Endodermal cell (in vitro differentiated cells): Measurements from ENCODE around the gene TEX261. TPM values are rescaled to one million over a fixed set of nuclear protein-coding genes. Genes with fewer than 3 reads are reported as not detected.

Experiments
- DNase-seq: peaks from one replicate; pipeline ENCODE4 v3.0.0-alpha.2; 2017
- H3K27ac ChIP-seq: 2 replicates; pipeline ENCODE4 v1.5.1; 2013; ENCODE audit warnings: mild to moderate bottlenecking, low read depth, low read length, moderate library complexity
- H3K27me3 ChIP-seq: 2 replicates; pipeline ENCODE4 v1.6.1; 2013; ENCODE audit warnings: mild to moderate bottlenecking, low read length, moderate library complexity; ENCODE audit not compliant: insufficient read depth, control insufficient read depth, poor library complexity, severe bottlenecking
- H3K36me3 ChIP-seq: 2 replicates; pipeline ENCODE4 v1.7.0; 2013; ENCODE audit warnings: mild to moderate bottlenecking, low read length, moderate library complexity; ENCODE audit not compliant: control insufficient read depth, insufficient read depth
- H3K4me1 ChIP-seq: one replicate; pipeline ENCODE4 v1.7.0; 2013; ENCODE audit warnings: low read length; ENCODE audit not compliant: control insufficient read depth, insufficient read depth
- H3K4me3 ChIP-seq: 2 replicates; pipeline ENCODE4 v1.5.1; 2013; ENCODE audit warnings: mild to moderate bottlenecking, low read length, moderate library complexity
- H3K9ac ChIP-seq: 2 replicates; pipeline ENCODE4 v1.6.1; 2013; ENCODE audit warnings: mild to moderate bottlenecking, low read length, moderate library complexity; ENCODE audit not compliant: poor library complexity, severe bottlenecking; ENCODE audit errors: extremely low read depth
- H3K9me3 ChIP-seq: 2 replicates; pipeline ENCODE4 v1.6.1; 2013; ENCODE audit warnings: mild to moderate bottlenecking, low read length, moderate library complexity; ENCODE audit not compliant: control insufficient read depth
- H3K27ac Mint-ChIP-seq: 2 replicates; pipeline ENCODE4 v1.8.0; 2020; ENCODE audit warnings: mixed read lengths
- H3K27me3 Mint-ChIP-seq: 2 replicates; pipeline ENCODE4 v1.8.0; 2021; ENCODE audit warnings: mild to moderate bottlenecking, mixed read lengths; ENCODE audit not compliant: insufficient read depth
- H3K36me3 Mint-ChIP-seq: 2 replicates; pipeline ENCODE4 v1.8.0; 2020; ENCODE audit warnings: low read depth, mixed read lengths
- H3K4me1 Mint-ChIP-seq: 2 replicates; pipeline ENCODE4 v1.8.0; 2020; ENCODE audit warnings: mixed read lengths
- H3K4me3 Mint-ChIP-seq: 2 replicates; pipeline ENCODE4 v1.8.0; 2020; ENCODE audit warnings: mild to moderate bottlenecking, moderate library complexity, mixed read lengths
- H3K9me3 Mint-ChIP-seq: 2 replicates; pipeline ENCODE4 v1.8.0; 2020; ENCODE audit warnings: mild to moderate bottlenecking, mixed read lengths
- CTCF ChIP-seq: fragments of 200-600 bp; sonication (generic); conservative IDR thresholded peaks from 2 replicates; pipeline ENCODE4 v1.5.0; 2021; ENCODE audit warnings: antibody characterized with exemption, mild to moderate bottlenecking
- WGBS, 2 experiments: methylation state at CpG; one replicate each; pipeline versions ENCODE4 v1.1.5 to v1.1.7; 2013; ENCODE audit warnings: missing lambda C conversion rate in 2 of 2, mixed read lengths in 1 of 2; ENCODE audit not compliant: insufficient coverage in 1 of 2, insufficient read length in 1 of 2; 5-methylcytosine and 5-hydroxymethylcytosine counted together
- total RNA-seq, 2 donors: library from RNA; stranded (reverse); fragmentation: NEBNext Ultra II Directional in 1 of 2; extraction: Animal tissue kit (Norgen Biotek cat#: 25700) in 1 of 2; gene quantifications; 2 replicates in 1 of 2; 3 replicates in 1 of 2; pipeline ENCODE4 v1.2.1, GENCODE V29; 2021

TEX261 gene
- total RNA-seq, 2 donors from 2014 or later, result 13.3 to 19.9 TPM

- H3K4me1 ChIP-seq, result no peaks in the 10 kb centered on the region
- Mint-ChIP-seq H3K4me1 (no peaks in the 10 kb centered on the region), H3K27ac (no peak overlapping the region), H3K27me3 (peaks cover 65% of the 10 kb centered on the region), H3K4me3 (no peak overlapping the region), H3K9me3 (no peaks in the 10 kb centered on the region), H3K36me3 (no peaks in the 10 kb centered on the region)
- 91 to 95% methylated on average over 7 to 9 of the region's 9 CpGs for WGBS, 2 experiments
- no peak for TF ChIP-seq CTCF
- peaks cover 51% of the 10 kb centered on the region for H3K27me3 ChIP-seq
- H3K4me3 ChIP-seq, result no peak overlapping the region
- H3K27ac ChIP-seq, result no peak overlapping the region
- DNase-seq, result peak; percentile 37
- H3K9ac ChIP-seq, result no peak overlapping the region
- no peaks in the 10 kb centered on the region for H3K36me3 ChIP-seq
- no peaks in the 10 kb centered on the region for H3K9me3 ChIP-seq
These were observed 35.4 kb downstream of the TEX261 start for GRCh38 chr2:70959271-70959761.

GRCh38 chr2:70958759-70959158 lies 35.9 kb downstream of the TEX261 start:
- Mint-ChIP-seq H3K9me3 (no peaks in the 10 kb centered on the region), H3K36me3 (no peaks in the 10 kb centered on the region), H3K4me1 (no peaks in the 10 kb centered on the region), H3K27me3 (peaks cover 65% of the 10 kb centered on the region), H3K27ac (peak overlapping the region; percentile 39), H3K4me3 (no peak overlapping the region)
- DNase-seq, result peak; percentile 35
- H3K9ac ChIP-seq, result no peak overlapping the region
- H3K27me3 ChIP-seq, result peaks cover 51% of the 10 kb centered on the region
- H3K27ac ChIP-seq, result no peak overlapping the region
- no peak overlapping the region for H3K4me3 ChIP-seq
- no peaks in the 10 kb centered on the region for H3K9me3 ChIP-seq
- whole genome bisulfite sequencing, 2 experiments, result 92 to 97% methylated on average over 3 to 6 of the region's 6 CpGs
- no peaks in the 10 kb centered on the region for H3K4me1 ChIP-seq
- H3K36me3 ChIP-seq, result no peaks in the 10 kb centered on the region
- no peak for TF ChIP-seq CTCF

GRCh38 chr2:70957798-70958197 lies 36.9 kb downstream of the TEX261 start:
- H3K4me1 ChIP-seq, result no peaks in the 10 kb centered on the region
- peaks cover 51% of the 10 kb centered on the region for H3K27me3 ChIP-seq

More at GRCh38 chr2:70957798-70958197, 36.9 kb downstream of the TEX261 start:
- WGBS, 2 experiments, result 60 to 85% methylated on average over 1 to 6 of the region's 6 CpGs
- H3K27ac Mint-ChIP-seq, result no peak overlapping the region
- Histone ChIP-seq H3K36me3 (no peaks in the 10 kb centered on the region), H3K9ac (no peak overlapping the region), H3K4me3 (no peak overlapping the region), H3K27ac (no peak overlapping the region), H3K9me3 (no peaks in the 10 kb centered on the region)
- no peaks in the 10 kb centered on the region for H3K36me3 Mint-ChIP-seq
- H3K4me3 Mint-ChIP-seq, result no peak overlapping the region
- H3K4me1 Mint-ChIP-seq, result no peaks in the 10 kb centered on the region
- no peak for TF ChIP-seq CTCF
- DNase-seq, result peak; percentile 44
- peaks cover 65% of the 10 kb centered on the region for H3K27me3 Mint-ChIP-seq
- H3K9me3 Mint-ChIP-seq, result no peaks in the 10 kb centered on the region
